Measurements from ENCODE around the gene PARP8.

DNA sequence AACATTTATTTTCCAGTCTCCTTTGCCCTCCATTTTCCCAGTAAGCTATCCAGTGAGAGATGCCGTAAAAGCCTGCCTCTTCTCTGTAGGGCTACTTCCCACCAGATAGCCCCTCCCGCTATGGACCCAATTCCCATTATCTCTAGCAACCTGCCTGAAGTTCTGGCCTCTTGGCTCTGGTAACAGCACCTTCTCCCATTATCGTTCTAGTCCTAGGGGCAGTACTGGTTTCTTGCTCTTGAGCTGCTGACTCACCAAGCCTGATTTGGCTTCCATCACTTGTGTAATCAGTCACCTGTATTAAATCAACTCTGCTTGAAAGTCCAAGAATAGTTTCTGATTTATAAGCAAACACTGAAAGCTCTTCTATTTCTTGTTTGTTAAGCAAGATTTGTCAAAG, 42.8 kb upstream of the PARP8 start:
- TF ChIP-seq MXD4 (CRISPR knock-in tag; IDR thresholded peaks at IDR 0.05; ENCODE audit: borderline replicate concordance) (no peak), CREM (CRISPR knock-in tag; IDR thresholded peaks at IDR 0.05) (no peak), JUN (CRISPR knock-in tag; IDR thresholded peaks at IDR 0.05) (no peak), ELF4 (CRISPR knock-in tag; IDR thresholded peaks at IDR 0.05; ENCODE audit: low read depth) (no peak), FOXK1 (CRISPR knock-in tag; IDR thresholded peaks at IDR 0.05) (no peak), ZNF121 (CRISPR knock-in tag; IDR thresholded peaks at IDR 0.05) (no peak), ZBTB43 (CRISPR knock-in tag; IDR thresholded peaks at IDR 0.05) (no peak), USF1 (CRISPR knock-in tag; IDR thresholded peaks at IDR 0.05) (no peak), MAX (CRISPR knock-in tag; IDR thresholded peaks at IDR 0.05) (no peak)
- TF ChIP-seq, protein P1, sequence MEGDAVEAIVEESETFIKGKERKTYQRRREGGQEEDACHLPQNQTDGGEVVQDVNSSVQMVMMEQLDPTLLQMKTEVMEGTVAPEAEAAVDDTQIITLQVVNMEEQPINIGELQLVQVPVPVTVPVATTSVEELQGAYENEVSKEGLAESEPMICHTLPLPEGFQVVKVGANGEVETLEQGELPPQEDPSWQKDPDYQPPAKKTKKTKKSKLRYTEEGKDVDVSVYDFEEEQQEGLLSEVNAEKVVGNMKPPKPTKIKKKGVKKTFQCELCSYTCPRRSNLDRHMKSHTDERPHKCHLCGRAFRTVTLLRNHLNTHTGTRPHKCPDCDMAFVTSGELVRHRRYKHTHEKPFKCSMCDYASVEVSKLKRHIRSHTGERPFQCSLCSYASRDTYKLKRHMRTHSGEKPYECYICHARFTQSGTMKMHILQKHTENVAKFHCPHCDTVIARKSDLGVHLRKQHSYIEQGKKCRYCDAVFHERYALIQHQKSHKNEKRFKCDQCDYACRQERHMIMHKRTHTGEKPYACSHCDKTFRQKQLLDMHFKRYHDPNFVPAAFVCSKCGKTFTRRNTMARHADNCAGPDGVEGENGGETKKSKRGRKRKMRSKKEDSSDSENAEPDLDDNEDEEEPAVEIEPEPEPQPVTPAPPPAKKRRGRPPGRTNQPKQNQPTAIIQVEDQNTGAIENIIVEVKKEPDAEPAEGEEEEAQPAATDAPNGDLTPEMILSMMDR (IDR thresholded peaks at IDR 0.05): no peak
- TF ChIP-seq, protein P2, sequence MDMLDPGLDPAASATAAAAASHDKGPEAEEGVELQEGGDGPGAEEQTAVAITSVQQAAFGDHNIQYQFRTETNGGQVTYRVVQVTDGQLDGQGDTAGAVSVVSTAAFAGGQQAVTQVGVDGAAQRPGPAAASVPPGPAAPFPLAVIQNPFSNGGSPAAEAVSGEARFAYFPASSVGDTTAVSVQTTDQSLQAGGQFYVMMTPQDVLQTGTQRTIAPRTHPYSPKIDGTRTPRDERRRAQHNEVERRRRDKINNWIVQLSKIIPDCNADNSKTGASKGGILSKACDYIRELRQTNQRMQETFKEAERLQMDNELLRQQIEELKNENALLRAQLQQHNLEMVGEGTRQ (CRISPR knock-in tag; IDR thresholded peaks at IDR 0.05): no peak
- TF ChIP-seq, protein P3, sequence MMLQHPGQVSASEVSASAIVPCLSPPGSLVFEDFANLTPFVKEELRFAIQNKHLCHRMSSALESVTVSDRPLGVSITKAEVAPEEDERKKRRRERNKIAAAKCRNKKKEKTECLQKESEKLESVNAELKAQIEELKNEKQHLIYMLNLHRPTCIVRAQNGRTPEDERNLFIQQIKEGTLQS (CRISPR knock-in tag; conservative IDR thresholded peaks at IDR 0.05): no peak
- TF ChIP-seq, protein P4, sequence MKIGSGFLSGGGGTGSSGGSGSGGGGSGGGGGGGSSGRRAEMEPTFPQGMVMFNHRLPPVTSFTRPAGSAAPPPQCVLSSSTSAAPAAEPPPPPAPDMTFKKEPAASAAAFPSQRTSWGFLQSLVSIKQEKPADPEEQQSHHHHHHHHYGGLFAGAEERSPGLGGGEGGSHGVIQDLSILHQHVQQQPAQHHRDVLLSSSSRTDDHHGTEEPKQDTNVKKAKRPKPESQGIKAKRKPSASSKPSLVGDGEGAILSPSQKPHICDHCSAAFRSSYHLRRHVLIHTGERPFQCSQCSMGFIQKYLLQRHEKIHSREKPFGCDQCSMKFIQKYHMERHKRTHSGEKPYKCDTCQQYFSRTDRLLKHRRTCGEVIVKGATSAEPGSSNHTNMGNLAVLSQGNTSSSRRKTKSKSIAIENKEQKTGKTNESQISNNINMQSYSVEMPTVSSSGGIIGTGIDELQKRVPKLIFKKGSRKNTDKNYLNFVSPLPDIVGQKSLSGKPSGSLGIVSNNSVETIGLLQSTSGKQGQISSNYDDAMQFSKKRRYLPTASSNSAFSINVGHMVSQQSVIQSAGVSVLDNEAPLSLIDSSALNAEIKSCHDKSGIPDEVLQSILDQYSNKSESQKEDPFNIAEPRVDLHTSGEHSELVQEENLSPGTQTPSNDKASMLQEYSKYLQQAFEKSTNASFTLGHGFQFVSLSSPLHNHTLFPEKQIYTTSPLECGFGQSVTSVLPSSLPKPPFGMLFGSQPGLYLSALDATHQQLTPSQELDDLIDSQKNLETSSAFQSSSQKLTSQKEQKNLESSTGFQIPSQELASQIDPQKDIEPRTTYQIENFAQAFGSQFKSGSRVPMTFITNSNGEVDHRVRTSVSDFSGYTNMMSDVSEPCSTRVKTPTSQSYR (CRISPR knock-in tag; IDR thresholded peaks at IDR 0.05): no peak

All from WTC11 (cell line).